Panc1 (cell line): ENCODE data around the gene MAJIN. TPM values are rescaled to one million over a fixed set of nuclear protein-coding genes. Genes with fewer than 3 reads are reported as not detected.

ENCODE experiments used
- ATAC-seq: fragments of 200-7000 bp; cut with Tn5 transposase; 2 replicates; pipeline ENCODE4 v1.9.1; 2020; ENCODE audit warnings: mild to moderate bottlenecking, moderate library complexity
- BruUV-seq: library from RNA; stranded (reverse); fragments of 400-500 nt; replicated peaks from 2 replicates; lab custom pipeline; 2021; lab: Mats Ljungman, UMichigan
- CTCF ChIA-PET: fragments of 300-600 bp; sonication (Branson Sonifier 250); formaldehyde crosslinking; loops from one replicate; lab custom pipeline; 2022; ENCODE audit warnings: antibody characterized with exemption; lab: Charles Lee
- POLR2A ChIA-PET: fragments of 300-600 bp; sonication (Branson Sonifier 250); formaldehyde crosslinking; loops from one replicate; lab custom pipeline; 2022; ENCODE audit warnings: antibody characterized with exemption; lab: Charles Lee
- DNase-seq: peaks from one replicate; pipeline ENCODE4 v3.0.0-alpha.2; 2010; ENCODE audit warnings: low read depth, low spot score
- H3K27ac ChIP-seq: 2 replicates; pipeline ENCODE4 v1.5.1; 2011; ENCODE audit warnings: mild to moderate bottlenecking, low read length, inconsistent platforms
- H3K27me3 ChIP-seq: fragments of 200-500 bp; sonication (Bioruptor generic); 2 replicates; pipeline ENCODE4 v1.6.0; 2014; ENCODE audit warnings: low read length, inconsistent platforms; ENCODE audit not compliant: control insufficient read depth, insufficient read depth
- H3K36me3 ChIP-seq: fragments of 200-500 bp; sonication (Bioruptor generic); 2 replicates; pipeline ENCODE4 v1.5.1; 2014; ENCODE audit warnings: inconsistent platforms, mild to moderate bottlenecking, low read length, moderate library complexity; ENCODE audit not compliant: control insufficient read depth, insufficient read depth
- H3K4me1 ChIP-seq: 2 replicates; pipeline ENCODE4 v1.5.1; 2011; ENCODE audit warnings: inconsistent platforms, mild to moderate bottlenecking, low read length, moderate library complexity; ENCODE audit not compliant: control insufficient read depth, insufficient read depth
- H3K4me3 ChIP-seq, 2 experiments: 2 replicates each; pipeline ENCODE4 v1.5.1; 2011 to 2012; ENCODE audit warnings: low read depth in 2 of 2, low read length in 2 of 2, mild to moderate bottlenecking in 2 of 2, inconsistent platforms in 1 of 2, moderate library complexity in 1 of 2
- H3K9me3 ChIP-seq: fragments of 200-500 bp; sonication (Bioruptor generic); 2 replicates; pipeline ENCODE4 v1.5.1; 2014; ENCODE audit warnings: low read depth, mild to moderate bottlenecking, inconsistent platforms, low read length, moderate library complexity; ENCODE audit not compliant: control insufficient read depth, insufficient read depth
- POLR2AphosphoS5 ChIP-seq: IDR thresholded peaks from 2 replicates; pipeline ENCODE4 v1.6.1; 2012; ENCODE audit warnings: mild to moderate bottlenecking, low read depth, low read length, moderate library complexity
- SIN3A ChIP-seq: IDR thresholded peaks from 2 replicates; pipeline ENCODE4 v1.6.1; 2012; ENCODE audit warnings: low read depth, mild to moderate bottlenecking, low read length, moderate library complexity, borderline replicate concordance; ENCODE audit not compliant: insufficient read depth
- TCF7L2 ChIP-seq: IDR thresholded peaks from 2 replicates; pipeline ENCODE4 v1.6.1; 2011; ENCODE audit warnings: mild to moderate bottlenecking, low read depth, low read length, inconsistent platforms
- in situ Hi-C: cut with HindIII; loops from 2 replicates; pipeline ENCODE4 v1.10.0; 2016; ENCODE audit warnings: low sequenced_read_pairs, low pct_unique_long_range_greater_than_20kb
- intact Hi-C: fragments of 100-400 bp; cut with micrococcal nuclease; formaldehyde crosslinking; loops from one replicate; pipeline ENCODE4 v1.10.0; 2022; ENCODE audit not compliant: unreplicated experiment
- total RNA-seq: library from RNA; stranded (reverse); gene quantifications from one replicate; pipeline ENCODE4 v1.2.1, GENCODE V29; 2021; ENCODE audit not compliant: unreplicated experiment
- TF ChIP-seq, protein P1 (sequence below): fragments of 450-650 bp; IDR thresholded peaks from 2 replicates; pipeline ENCODE4 v1.5.1; 2017; ENCODE audit warnings: mild to moderate bottlenecking
- TF ChIP-seq, protein P2 (sequence below), 2 experiments: IDR thresholded peaks; 2 replicates each; pipeline ENCODE4 v1.6.1; 2011 to 2012; ENCODE audit warnings: low read depth in 2 of 2, control low read depth in 1 of 2, low read length in 1 of 2, mild to moderate bottlenecking in 1 of 2, moderate library complexity in 1 of 2; ENCODE audit not compliant: insufficient read depth in 1 of 2

The MAJIN gene
- total RNA-seq, 1 experiment from 2014 or later, result not detected

DNA sequence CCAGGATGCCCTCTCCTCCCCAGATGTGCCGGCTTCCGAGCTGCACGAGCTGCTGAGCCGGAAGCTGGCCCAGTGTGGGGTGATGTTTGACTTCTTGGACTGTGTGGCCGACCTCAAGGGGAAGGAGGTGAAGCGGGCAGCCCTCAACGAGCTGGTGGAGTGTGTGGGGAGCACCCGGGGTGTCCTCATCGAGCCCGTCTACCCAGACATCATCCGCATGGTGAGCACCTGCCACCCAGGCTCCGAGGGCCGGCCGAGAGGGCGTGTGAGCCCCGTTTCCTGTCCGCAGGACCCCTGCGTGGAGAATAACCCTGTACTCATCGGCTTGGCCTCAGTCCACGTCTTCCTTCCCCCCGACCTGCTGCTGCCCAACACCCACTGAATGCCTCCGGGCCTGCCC, 45.2 kb downstream of the MAJIN start:
- no peaks in the 10 kb centered on the region for H3K27me3 ChIP-seq
- POLR2A ChIA-PET, result interaction anchor here (0.5 kb wide), 1 partner anchor 58 kb away, joined by 7 read pairs; no protein-coding TSS in a partner anchor
- H3K9me3 ChIP-seq, result no peaks in the 10 kb centered on the region
- CTCF ChIA-PET, result no interaction called here
- intact Hi-C loops, result no loop called here
- no peak overlapping the region for H3K4me3 ChIP-seq
- ATAC-seq, result no peak
- no peak overlapping the region for H3K27ac ChIP-seq
- no peak for DNase-seq
- in situ Hi-C loops, result no loop called here
- H3K4me1 ChIP-seq, result peaks cover 8% of the 10 kb centered on the region; the same call in 1 of the 2 replicates
- no peaks in the 10 kb centered on the region; the same call in 1 of the 2 replicates for H3K36me3 ChIP-seq
- BruUV-seq, result no TSS peak
- TF ChIP-seq POLR2AphosphoS5 (no peak), SIN3A (no peak)

DNA sequence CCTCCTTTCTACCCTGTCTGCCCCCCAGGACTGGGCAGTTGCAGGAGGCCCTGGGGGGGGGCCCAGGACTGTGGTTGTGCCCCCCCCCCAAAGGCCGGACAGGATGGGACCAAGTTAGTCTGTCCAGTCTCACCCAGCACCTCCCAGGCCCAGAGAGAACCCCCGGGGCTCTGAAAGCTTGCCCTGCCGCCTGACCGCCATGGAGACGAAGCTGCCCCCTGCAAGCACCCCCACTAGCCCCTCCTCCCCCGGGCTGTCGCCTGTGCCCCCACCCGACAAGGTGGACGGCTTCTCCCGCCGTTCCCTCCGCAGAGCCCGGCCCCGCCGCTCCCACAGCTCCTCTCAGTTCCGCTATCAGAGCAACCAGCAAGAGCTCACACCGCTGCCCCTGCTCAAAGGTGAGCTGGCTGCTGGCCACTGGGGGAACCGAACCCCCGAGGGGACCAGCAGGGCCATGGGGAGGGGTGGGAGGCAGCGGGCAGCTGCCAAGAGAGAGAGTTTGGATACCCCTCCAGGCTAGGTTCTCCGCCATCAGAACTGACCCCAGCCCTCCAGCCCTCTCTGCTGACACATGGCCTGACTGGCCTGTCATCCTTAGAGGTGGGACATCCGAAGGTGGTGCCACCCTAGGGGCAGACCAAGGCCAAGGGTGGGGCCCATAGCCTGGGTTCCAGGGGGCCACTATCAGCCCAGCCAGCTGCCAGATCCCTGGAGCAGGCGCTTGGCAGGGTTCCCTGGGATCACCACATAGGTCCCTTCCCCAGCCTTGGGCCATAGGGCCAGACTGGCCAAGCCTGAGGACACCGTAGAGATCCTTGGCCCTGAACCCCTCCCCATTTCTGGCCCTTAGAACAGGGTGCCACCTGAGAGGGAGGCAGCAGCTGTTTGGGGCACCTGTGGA, 46.1 kb downstream of the MAJIN start:
- intact Hi-C loops (no loop called here), in situ Hi-C loops (no loop called here)
- ChIA-PET CTCF (interaction anchor here (0.7 kb wide), 1 partner anchor 71 kb away, joined by 7 read pairs; the partner anchor contains the start of gene BATF2), POLR2A (no interaction called here)
- ATAC-seq, result no peak
- no peaks in the 10 kb centered on the region; the same call in 1 of the 2 replicates for H3K36me3 ChIP-seq
- no TSS peak for BruUV-seq
- no peaks in the 10 kb centered on the region for H3K9me3 ChIP-seq
- no peak overlapping the region for H3K27ac ChIP-seq
- TF ChIP-seq POLR2AphosphoS5 (no peak), SIN3A (no peak), TCF7L2 (no peak)
- TF ChIP-seq, protein P1, sequence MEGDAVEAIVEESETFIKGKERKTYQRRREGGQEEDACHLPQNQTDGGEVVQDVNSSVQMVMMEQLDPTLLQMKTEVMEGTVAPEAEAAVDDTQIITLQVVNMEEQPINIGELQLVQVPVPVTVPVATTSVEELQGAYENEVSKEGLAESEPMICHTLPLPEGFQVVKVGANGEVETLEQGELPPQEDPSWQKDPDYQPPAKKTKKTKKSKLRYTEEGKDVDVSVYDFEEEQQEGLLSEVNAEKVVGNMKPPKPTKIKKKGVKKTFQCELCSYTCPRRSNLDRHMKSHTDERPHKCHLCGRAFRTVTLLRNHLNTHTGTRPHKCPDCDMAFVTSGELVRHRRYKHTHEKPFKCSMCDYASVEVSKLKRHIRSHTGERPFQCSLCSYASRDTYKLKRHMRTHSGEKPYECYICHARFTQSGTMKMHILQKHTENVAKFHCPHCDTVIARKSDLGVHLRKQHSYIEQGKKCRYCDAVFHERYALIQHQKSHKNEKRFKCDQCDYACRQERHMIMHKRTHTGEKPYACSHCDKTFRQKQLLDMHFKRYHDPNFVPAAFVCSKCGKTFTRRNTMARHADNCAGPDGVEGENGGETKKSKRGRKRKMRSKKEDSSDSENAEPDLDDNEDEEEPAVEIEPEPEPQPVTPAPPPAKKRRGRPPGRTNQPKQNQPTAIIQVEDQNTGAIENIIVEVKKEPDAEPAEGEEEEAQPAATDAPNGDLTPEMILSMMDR, result no peak
- TF ChIP-seq, protein P2, sequence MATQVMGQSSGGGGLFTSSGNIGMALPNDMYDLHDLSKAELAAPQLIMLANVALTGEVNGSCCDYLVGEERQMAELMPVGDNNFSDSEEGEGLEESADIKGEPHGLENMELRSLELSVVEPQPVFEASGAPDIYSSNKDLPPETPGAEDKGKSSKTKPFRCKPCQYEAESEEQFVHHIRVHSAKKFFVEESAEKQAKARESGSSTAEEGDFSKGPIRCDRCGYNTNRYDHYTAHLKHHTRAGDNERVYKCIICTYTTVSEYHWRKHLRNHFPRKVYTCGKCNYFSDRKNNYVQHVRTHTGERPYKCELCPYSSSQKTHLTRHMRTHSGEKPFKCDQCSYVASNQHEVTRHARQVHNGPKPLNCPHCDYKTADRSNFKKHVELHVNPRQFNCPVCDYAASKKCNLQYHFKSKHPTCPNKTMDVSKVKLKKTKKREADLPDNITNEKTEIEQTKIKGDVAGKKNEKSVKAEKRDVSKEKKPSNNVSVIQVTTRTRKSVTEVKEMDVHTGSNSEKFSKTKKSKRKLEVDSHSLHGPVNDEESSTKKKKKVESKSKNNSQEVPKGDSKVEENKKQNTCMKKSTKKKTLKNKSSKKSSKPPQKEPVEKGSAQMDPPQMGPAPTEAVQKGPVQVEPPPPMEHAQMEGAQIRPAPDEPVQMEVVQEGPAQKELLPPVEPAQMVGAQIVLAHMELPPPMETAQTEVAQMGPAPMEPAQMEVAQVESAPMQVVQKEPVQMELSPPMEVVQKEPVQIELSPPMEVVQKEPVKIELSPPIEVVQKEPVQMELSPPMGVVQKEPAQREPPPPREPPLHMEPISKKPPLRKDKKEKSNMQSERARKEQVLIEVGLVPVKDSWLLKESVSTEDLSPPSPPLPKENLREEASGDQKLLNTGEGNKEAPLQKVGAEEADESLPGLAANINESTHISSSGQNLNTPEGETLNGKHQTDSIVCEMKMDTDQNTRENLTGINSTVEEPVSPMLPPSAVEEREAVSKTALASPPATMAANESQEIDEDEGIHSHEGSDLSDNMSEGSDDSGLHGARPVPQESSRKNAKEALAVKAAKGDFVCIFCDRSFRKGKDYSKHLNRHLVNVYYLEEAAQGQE (IDR thresholded peaks at IDR 0.05; ENCODE audit: insufficient read depth in 1 of 2, low read depth in 2 of 2, low read length in 1 of 2), result no peak
- DNase-seq, result no peak
- H3K4me1 ChIP-seq, result peaks cover 8% of the 10 kb centered on the region; the same call in 1 of the 2 replicates
- peak overlapping the region; percentile 73 to 90 for H3K4me3 ChIP-seq
- H3K27me3 ChIP-seq, result no peaks in the 10 kb centered on the region
